NCI-H2227 (cell line): ENCODE data around the gene GSK3A.

Experiments
- DNase-seq: peaks from one replicate; lab custom pipeline; 2025; ENCODE audit not compliant: unreplicated experiment; lab: John Stamatoyannopoulos, UW

Gene GSK3A

DNA sequence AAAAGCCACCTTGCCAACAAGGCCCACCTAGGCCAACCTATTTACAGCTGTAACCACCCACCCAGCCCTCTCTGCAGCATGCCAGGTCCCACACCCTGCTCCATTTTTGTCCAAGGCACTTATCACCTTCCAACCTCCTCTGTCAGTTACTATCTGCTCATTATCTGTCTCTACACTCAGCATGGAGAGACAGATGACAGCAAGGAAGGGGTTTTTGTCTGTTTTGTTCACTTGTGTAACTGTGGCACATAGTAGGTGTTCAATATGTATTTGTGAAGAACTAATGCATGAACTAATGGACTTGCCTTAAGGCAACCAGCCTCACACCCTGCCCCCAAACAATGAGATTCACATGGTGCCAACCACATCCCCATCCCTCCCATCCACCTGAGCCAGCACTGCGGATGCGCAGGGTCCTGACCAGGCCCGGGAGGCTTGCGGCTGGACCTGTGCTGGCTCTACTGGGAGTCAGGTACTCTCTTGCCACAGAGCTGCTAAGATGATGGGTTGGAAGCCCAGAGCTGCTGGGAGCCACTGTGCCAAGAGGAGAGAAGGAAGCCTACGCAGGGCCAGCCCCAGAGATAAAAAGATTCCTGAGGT, 42.2 kb downstream of the GSK3A start:
- DNase-seq = no peak

DNA sequence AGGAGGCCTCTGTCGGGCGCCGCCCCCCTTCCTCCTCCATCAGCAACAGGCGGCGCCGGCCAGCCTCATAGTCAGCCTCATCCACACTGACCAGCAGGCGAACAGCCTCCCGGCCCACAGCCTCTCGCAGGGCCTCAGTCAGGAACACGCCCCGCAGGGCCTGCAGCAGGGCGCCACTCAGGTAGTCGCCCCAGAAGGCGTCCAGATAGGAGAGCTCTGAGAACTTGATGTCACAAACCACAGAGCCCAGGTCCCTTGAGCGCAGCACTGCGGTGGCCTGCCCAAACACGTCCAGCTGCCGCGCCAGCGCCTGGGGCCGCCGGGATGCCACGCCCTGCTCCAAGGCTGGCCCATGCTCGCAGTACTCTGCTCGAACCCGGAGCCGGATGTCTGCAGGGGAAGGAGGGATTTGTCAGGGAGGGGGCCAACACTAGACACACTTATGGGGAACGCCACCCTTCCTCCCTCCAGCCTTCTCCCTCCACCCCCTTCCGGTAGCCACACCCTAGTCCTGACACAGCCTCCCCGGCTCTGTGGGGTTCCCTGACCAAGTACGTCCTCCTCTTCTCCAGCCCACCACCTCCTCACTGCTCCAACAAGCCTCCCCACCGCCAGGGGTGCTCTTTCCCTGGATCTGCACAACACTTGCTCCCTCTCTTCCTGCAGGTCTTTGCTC, 42.8 kb downstream of the GSK3A start:
- DNase-seq = no peak

DNA sequence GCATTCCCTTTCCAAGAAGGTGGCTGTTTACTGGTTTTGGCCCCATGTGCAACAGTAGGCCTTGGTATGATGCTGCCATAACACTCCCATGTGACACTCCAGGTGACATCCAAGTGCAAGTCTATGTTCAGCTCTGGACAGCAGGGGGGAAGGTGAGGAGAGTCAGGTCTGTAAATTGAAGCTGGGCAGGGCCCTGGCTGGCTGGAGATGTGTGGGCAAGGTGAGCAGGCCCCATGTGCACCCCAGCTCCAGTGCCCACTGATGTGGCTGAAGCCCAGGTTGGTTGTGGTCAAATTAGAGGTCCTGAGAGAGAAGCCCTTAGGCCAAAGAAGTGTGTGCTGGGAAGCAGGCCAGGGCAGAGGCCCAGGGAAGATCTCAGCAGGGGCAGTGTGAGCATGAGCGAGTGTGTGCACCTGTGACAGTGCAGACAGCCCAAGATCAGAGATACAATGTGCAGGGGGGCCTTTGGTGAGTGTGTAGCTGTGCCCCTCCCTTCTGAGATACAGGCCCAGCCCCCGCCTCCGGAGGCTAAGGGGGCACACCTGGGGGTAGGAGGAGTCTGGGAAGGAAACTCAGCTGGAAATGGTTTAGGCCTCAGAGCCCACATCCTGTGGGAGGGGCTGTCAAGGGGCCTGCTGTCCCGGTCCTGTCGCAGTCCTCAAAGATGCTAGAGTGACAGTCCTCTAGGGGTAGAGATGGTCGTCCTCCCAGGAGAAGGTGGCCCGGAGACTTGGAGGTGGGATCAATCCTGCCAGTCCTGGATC, 43.5 kb downstream of the GSK3A start:
- no peak for DNase-seq

DNA sequence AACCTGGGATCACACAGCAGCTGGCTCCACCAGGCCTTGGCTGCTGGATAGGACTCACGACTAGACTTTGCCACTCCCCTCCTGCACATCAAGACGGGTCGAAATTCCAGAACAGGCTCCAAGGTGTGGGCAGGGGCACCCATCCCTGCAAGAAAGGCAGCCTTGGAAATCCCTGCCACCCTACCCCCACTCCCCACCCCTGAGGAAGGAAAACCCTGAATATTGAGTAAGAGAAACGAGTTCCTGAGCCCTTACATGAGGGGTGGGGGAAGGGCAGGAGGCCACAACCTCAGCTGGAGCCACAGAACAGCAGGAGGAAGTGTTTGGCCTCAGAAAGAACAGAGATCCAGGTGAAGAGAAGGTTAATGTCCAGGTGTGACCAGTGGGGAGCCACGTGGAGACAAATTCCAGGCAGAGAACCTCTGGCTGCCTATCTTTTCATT, 45.0 kb downstream of the GSK3A start:
- DNase-seq = no peak

DNA sequence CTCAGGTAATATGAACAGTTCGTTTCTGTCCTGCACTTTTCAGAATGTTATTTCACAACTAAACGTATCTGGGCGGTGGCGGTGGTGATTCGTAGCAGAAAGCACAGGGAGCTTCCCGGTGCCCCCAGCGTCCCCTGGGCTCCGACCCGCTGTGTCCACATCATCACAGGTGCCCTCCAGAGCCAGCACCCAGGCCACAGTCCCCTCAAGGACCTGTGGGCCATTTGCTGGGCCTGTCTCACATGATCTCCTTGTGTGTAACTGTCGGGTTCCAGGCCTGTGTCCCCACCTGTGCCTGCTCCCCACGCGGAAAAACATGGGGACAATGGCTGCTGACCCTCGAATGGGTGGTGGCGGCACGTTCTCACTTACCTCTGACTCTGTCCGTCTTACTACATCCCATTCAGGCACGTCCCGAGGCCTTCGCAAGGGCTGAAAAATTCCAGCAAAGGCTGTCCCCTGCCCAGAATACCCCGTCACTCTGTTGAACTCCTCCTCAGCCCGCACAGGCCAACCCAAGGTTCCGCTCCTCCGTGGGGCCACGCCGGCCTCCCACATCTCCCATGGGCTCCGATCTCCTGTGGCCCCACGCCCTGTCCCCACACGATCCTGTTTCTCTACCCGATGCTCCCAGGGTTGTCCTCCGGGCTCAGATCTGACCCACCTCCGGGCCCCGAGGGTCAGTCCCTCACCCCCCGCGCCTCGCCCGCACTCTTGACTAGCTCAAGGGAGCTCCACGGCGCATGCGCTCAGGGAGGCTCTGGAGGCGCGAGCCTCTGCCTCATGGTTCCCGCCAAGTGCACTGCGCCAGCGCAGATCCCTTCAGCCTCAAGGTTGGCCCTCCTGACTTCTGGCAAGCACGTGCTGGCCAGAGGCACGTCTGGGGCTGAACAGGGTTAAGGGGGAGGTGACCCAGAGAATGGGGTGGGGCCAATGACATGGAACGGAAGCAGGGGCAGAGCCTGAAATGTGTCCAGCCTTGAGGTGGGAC, 46.1 kb downstream of the GSK3A start:
- DNase-seq = no peak

DNA sequence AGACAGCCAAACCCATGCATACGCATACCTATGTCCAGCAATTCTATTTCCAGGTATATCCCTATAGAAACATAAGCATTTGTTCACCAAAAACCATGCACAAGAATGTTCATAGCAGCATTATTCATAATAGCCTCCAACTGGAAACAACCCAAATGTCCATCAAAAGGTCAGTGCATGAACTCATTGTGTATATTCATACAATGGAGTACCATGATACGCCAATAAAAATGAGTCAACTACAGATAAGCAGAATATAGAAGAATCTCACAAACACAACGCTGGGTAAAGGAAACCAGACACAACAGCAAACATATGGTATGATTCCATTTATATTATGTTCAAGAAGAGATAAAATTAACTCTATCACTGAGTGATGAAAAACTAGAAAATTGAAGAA, 48.7 kb downstream of the GSK3A start:
- DNase-seq = no peak

DNA sequence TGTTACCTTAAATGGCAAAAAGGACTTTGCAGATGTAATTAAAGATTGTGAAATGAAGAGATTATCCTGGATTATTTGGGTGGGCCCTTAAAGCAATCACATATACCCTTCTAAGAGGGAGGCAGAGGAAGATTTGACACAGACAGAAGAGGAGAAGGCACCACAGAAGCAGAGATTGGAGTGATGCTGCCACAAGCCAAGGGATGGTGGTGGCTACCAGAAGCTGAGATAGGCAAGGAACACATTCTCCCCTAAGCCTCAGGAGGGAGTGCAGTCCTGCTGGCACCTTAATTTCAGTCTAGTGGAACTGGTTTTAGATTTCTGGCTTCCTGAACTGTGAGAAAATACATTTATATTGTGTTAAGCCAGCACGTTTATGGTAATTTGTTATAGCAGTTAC, 49.1 kb downstream of the GSK3A start:
- no peak for DNase-seq

DNA sequence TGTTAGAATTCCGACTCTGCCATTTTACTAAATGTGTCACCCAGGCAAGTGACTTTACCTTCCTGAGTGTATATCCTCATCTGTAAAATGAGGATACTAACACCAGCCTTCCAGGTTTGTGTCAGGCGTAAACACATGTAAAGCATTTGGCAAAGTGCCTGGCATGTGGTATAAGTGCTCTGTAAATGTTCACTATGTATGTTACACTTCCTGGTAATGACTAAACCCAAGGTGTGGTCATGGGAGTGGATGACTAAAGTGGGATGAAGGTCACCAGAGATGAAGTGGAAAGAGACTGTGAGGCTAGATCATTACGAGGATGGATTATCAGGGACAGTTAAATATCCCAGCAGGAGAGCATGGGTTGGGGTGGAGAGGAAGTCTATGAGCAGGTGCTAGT, 50.5 kb downstream of the GSK3A start:
- no peak for DNase-seq

DNA sequence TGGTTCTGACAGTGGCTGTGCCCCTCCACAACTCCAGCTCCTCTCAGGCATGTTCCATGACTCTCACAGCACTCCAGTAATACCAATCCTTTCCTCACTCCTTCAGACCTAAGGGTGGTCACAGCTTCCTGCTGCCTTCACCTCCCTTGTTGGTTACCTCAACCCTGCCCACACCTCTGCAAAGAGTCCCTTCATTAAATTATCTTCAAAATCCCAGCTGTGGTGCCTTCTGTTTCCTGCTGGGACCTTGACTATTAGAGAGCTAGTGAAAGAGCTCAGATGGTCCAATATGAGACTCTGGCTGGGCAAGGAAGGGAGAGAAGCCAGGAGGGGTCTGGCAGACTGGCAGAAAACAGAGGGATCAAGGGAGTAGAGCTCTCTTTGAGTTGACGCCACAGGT, 51.1 kb downstream of the GSK3A start:
- DNase-seq = no peak

DNA sequence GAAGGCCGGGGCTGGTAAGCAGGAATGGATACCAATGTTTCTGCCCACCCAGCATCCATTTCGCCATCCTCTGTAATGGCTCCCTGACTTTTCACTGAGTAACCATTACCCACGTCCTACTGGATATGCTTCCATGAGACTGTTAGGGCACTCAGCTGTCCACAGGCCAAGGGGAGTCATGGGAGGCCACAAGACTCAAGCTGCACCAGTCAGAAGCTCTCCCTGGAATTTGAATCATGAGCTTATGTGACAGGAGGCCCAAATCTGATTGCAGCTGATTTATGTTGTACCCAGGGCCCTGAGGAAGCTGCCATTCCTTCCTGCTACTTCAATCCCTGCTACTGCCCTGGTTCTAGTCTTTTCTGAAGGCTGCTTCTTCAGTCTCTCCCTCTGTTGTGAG, 53.3 kb downstream of the GSK3A start:
- no peak for DNase-seq

DNA sequence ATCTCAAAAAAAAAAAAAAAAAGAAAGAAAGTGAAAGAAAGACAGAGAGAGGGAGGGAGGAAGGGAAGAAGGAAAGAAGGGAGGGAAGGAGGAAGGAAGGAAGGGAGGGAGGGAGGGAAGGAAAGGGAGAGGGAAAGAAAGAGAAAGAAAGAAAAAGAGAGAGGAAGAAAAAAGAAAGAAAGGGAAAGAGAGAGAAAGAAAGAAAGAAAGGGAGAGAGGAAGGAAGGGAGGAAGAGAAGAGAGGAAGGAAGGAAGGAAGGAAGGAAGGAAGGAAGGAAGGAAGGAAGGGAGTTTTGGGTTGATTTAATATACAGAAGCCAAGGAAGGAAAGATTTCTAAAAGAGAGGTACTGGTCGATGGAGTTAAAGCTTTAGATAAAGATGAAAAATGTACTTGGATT, 53.7 kb downstream of the GSK3A start:
- DNase-seq = no peak

DNA sequence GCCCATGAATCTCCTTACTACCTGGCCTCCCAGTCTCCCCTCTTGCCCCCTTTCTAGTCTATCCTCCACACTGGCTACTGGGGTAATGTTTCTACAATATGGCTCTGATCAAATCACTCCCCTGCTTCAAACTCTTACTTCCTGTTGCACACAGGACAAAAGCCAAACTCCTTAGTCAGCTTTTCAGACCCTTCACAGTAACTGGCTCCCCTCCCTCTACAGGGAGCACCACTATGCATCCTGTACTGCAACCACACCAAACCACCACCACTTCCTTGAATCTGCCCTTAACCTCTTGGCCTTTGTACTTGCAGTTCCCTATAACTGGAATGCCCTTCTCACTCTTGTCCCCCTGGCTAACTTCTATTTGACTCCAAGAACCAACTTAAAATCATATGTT, 57.1 kb downstream of the GSK3A start:
- no peak for DNase-seq

DNA sequence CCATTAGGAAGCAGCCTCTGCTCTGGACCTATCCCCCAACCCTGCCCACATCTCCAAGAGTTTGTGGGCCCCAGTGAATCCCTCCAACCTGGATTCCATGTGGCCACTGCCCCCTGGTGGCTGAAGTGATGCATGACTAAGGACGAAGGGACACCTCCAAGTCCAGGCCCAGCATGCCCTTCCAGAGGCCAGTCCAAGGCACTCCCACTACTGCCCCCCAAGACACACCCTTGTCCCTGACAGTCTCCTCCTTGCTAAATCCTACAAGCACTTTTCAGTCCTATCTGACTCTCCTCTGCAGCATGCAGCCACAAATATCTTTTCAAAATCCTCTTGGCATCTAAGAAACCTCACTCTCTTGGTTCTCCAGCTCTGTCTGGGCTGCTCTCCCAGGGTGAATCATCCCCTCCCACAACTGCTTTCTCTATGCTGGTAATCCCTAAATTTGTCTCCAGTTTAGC, 58.0 kb downstream of the GSK3A start:
- DNase-seq = peak; percentile 98
